SKM-1 treated with dmso at 0.1 percent for 144 hours (cell line): ENCODE results near the gene WDR26.
"Not testable (repeated sequence)": the region's sequence is repeated elsewhere in the genome, so short reads cannot be mapped to it uniquely, and the experiment has no call there.

ENCODE experiments used
- DNase-seq: peaks from one replicate; lab custom pipeline; 2025; ENCODE audit not compliant: unreplicated experiment; lab: John Stamatoyannopoulos, UW

WDR26 gene

DNA sequence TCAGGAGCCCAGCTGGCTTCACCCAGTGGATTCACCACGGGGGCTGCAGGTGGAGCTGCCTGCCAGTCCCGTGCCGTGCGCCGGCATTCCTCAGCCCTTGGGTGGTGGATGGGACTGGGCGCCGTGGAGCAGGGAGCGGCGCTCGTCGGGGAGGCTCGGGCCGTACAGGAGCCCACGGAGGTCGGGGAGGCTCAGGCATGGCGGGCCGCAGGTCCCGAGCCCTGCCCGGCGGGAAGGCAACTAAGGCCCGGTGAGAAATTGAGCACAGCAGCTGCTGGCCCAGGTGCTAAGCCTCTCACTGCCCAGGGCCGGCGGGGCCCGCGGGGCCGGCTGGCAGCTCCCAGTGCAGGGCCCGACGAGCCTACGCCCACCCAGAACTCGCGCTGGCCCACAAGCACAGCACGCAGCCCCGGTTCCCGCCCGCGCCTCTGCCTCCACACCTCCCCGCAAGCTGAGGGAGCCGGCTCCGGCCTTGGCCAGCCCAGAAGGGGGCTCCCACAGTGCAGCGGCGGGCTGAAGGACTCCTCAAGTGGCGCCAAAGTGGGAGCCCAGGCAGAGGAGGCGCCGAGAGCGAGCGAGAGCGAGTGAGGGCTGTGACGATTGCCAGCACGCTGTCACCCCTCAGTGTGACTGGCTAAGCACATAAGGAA is 82.0 kb downstream of the WDR26 start:
- not testable (repeated sequence) for DNase-seq

DNA sequence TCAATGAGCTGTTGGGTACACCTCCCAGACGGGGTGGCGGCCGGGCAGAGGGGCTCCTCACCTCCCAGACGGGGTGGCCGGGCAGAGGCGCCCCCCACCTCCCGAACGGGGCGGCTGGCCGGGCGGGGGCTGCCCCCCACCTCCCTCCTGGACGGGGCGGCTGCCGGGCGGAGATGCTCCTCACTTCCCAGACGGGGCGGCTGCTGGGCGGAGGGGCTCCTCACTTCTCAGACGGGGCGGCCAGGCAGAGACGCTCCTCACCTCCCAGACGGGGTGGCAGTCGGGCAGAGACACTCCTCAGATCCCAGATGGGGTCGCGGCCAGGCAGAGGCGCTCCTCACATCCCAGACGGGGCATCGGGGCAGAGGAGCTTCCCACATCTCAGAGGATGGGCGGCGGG is 84.9 kb downstream of the WDR26 start:
- not testable (repeated sequence) for DNase-seq

DNA sequence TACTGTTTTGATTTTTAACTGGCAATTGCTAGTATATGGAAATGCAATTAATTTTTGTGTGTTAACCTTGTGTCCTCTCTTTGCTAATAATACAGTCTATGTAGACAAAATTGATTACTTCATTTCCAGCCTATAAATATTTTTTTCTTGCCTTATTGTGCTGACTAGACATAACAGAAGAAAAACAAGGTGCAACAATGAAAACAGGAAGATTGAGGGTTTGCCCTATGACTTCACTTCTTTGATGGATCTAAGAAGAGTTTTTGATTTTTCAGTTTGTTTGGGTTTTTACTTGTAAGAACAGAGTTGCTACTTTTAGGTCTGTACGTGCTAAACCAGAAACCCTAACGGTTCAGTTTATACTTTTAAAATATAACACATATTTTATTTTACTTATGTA is 86.5 kb downstream of the WDR26 start:
- no peak for DNase-seq

DNA sequence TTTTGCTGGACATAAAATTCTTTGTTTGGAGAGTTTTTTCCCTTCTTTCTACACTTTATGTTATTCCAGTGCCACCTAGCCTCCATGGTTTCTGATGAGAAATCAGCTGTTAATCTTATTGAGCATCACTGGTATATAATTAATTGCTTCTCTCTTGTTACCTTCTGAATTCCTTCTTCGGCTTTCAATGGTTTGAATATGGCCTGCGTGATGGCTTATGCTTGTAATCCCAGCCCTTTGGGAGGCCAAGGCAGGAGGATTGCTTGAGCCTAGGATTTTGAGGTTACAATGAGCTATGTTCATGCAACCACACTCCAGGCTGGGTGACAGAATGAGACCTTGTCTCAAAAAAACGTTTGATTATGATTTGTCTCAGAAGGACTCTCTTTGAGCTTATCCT is 90.9 kb downstream of the WDR26 start:
- DNase-seq: no peak

DNA sequence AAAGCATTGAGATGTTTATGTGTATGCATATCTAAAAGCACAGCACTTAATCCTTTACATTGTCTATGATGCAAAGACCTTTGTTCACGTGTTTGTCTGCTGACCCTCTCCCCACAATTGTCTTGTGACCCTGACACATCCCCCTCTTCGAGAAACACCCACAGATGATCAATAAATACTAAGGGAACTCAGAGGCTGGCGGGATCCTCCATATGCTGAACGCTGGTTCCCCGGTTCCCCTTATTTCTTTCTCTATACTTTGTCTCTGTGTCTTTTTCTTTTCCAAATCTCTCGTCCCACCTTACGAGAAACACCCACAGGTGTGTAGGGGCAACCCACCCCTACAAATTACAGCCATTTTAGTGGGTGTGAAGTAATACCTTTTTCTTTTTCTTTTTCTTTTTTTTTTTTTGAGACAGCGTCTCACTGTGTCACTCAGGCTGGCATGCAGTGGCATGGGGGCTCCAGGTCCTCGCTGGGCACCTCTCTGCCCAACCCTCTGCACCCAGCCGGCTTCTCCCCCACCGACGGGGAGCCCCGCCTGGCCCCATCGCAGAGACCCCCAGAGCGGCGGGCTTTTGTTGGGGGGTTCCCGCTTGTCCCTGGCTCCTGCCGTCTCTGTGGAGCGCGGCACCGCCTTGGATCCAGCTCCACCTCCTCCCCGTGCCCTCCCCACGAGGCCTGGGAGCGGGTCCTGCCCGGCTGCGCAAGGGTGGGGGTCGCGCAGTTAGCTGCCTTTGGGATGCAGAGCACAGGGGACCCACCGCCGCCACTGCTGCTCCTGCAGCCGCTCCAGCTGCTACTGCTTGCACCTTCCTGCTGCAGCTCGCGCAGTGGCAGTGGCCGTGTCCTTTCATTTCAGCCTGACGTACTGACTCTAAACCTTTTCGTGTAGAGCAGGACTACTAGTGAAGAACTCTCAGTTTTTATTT is 93.9 kb downstream of the WDR26 start:
- not testable (repeated sequence) for DNase-seq

DNA sequence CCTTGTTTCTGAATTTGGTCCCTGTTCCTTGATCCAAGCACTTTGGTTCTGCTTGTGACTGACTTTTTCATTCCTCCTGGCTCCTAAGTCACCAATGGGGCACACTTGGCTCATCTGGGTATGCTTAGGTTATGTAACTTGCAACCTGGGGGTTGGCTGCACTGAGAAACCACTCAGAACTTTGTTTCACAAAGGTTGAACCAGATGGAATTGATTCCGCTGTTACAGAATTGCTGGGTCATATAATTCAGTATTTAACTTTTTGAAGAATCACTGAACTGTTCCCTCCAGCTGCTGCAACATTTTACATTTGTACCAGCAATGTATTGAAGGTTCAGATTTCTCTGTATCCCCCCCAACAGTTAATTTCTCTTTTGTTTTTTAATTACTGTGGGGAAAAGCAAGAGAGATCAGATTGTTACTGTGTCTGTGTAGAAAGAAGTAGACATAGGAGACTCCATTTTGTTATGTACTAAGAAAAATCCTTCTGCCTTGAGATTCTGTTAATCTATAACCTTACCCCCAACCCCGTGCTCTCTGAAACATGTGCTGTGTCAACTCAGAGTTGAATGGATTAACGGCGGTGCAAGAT is 95.1 kb downstream of the WDR26 start:
- DNase-seq: no peak

DNA sequence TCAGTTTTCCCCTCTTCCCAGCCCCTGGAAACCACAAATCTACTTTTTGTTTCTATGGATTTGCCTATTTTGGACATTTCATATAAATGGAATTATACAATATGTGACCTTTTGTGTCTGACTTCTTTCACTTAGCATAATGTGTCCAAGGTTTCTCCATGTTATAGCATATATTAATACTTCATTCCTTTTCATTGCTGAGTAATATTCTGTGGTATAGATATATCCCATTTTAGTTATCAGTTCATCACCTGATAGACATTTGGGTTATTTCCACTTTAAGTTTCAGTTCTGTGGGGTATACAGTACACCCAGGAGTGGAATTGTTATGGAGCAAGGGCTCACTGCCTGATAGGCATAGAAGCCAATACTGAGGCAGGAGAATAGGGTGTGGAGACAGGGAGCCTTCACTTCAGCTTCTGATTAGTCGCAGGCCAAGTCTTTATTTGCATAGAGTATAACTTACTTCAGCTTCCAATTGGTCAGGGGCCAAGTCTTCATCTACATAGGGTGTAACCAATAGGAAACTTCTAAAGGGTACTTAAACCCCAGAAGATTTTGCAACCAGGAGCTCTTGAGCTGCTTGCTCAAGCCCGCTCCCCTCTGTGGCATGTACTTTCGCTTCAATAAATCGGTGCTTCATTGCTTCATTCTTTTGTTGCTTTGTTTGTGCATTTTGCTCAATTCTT is 96.3 kb downstream of the WDR26 start:
- DNase-seq: no peak
